NCI-H82 (cell line): ENCODE results near the gene HMGXB4.

Experiments used
- DNase-seq: peaks from one replicate; lab custom pipeline; 2025; lab: John Stamatoyannopoulos, UW

The HMGXB4 gene

GRCh38 chr22:35258191-35258988, 1.1 kb downstream of the HMGXB4 start:
- DNase-seq = peak; percentile 70

GRCh38 chr22:35264986-35265385, 7.7 kb downstream of the HMGXB4 start:
- no peak for DNase-seq

GRCh38 chr22:35266277-35266676, 9.0 kb downstream of the HMGXB4 start:
- DNase-seq = no peak

- no peak for DNase-seq
Measured at GRCh38 chr22:35269630-35270029, 12.3 kb downstream of the HMGXB4 start.

GRCh38 chr22:35274154-35274871, 17.0 kb downstream of the HMGXB4 start:
- DNase-seq = no peak

- no peak for DNase-seq
Measured at GRCh38 chr22:35275580-35275979, 18.3 kb downstream of the HMGXB4 start.

- no peak for DNase-seq
Measured at GRCh38 chr22:35276019-35276418, 18.7 kb downstream of the HMGXB4 start.

- no peak for DNase-seq
Measured at GRCh38 chr22:35288116-35288515, 30.8 kb downstream of the HMGXB4 start.

GRCh38 chr22:35292786-35293185, 35.5 kb downstream of the HMGXB4 start:
- DNase-seq = no peak

GRCh38 chr22:35296051-35296450, 38.8 kb downstream of the HMGXB4 start:
- DNase-seq = no peak

GRCh38 chr22:35299217-35299672, 42.0 kb downstream of the HMGXB4 start:
- no peak for DNase-seq

- DNase-seq = peak; percentile 98
Measured at GRCh38 chr22:35299673-35300499, 42.6 kb downstream of the HMGXB4 start, which contains the start of gene TOM1. TOM1 (plus strand) TSS chr22:35299894; CDS start chr22:35299929, 35 bp downstream.

- no peak for DNase-seq
Measured at GRCh38 chr22:35301372-35301874, 44.1 kb downstream of the HMGXB4 start.

GRCh38 chr22:35303029-35303624, 45.8 kb downstream of the HMGXB4 start:
- DNase-seq = no peak

GRCh38 chr22:35305525-35306070, 48.3 kb downstream of the HMGXB4 start:
- no peak for DNase-seq

GRCh38 chr22:35306350-35306967, 49.2 kb downstream of the HMGXB4 start:
- DNase-seq = no peak

- no peak for DNase-seq
Measured at GRCh38 chr22:35307372-35307771, 50.1 kb downstream of the HMGXB4 start.

GRCh38 chr22:35307892-35308291, 50.6 kb downstream of the HMGXB4 start:
- DNase-seq = no peak

- DNase-seq = no peak
Measured at GRCh38 chr22:35308480-35309021, 51.3 kb downstream of the HMGXB4 start.
